HG02981 (cell line): Measurements from ENCODE around the gene PACRG.

Source experiments
- ATAC-seq: cut with Tn5 transposase; IDR thresholded peaks from one replicate; pipeline ENCODE4 v1.9.1; 2021; ENCODE audit warnings: mild to moderate bottlenecking, moderate library complexity; ENCODE audit not compliant: unreplicated experiment

The PACRG gene

DNA sequence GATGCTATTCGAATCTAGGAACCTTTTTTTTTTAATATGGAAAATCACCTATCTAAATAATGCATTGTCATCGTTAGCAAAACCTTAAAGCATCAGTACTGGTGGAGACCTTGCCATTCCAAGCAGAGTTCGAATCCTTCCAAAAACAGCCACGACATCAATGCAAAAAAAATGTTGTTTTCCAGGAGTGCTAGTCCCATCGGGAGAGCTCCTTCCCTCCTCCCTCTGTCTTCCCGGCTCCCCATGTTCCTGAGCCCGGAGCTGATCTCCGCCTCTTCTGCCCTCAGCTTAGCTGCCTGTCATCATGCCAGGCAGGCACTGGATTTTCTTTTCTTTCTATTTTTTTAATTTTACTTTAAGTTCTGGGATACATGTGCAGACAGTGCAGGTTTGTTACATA, 533.1 kb downstream of the PACRG start:
- ATAC-seq, result no peak

DNA sequence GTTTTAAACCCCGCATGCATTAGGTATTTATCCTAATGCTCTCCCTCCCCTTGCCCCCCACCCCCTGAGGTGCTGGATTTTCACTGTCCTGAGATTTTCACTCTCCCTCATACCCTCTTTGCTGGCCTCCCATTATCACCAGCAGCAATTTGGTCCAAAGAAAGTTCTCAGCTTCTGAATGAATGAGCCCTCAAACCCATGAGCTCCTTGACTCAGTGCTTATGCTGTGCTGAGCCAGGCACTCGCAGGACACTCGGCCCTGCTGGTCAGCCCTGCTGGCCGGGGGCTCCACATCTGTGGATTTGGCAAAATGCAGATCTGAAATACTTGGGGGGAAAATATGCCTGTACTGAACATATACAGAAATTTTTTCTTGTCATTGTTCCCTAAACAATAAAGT, 533.6 kb downstream of the PACRG start:
- ATAC-seq, result no peak

DNA sequence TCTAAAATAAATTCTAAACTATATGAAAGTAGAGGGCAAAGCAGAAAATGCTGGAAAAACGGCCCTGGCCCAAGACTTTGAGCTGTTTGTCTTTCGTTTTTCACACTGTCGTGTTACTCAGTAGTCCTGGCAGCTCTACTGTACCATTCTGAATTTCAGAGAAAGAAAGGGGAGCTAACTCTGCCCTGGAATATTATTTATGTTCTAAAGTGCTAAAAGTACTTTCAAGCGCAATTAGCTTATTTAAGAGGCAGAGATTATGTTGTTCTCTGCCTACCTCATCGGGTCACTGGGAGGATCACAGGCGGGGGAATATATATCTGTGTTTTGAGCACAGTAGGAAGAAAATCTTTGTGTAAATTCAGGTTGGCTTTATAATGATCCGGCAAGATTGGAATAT, 534.3 kb downstream of the PACRG start:
- no peak for ATAC-seq

DNA sequence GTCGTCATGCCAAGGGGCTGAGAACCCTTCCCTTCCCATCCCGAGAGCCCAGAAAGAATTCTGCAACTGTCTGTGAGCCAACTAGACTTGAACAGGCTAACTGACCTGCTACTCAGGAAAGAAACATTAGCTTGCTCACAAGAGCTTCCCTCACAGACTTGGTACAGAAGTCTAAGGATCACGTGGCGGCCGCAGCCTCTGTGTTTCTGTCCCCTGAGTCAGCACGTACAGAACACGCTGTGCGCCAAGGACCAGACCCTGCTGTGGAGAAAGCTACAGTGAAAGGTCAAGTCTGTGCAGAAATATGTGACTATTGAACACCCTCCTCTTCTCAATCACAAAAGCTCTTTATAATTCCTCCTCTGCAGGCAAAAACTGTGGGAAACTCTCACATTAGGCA, 535.4 kb downstream of the PACRG start:
- no peak for ATAC-seq

DNA sequence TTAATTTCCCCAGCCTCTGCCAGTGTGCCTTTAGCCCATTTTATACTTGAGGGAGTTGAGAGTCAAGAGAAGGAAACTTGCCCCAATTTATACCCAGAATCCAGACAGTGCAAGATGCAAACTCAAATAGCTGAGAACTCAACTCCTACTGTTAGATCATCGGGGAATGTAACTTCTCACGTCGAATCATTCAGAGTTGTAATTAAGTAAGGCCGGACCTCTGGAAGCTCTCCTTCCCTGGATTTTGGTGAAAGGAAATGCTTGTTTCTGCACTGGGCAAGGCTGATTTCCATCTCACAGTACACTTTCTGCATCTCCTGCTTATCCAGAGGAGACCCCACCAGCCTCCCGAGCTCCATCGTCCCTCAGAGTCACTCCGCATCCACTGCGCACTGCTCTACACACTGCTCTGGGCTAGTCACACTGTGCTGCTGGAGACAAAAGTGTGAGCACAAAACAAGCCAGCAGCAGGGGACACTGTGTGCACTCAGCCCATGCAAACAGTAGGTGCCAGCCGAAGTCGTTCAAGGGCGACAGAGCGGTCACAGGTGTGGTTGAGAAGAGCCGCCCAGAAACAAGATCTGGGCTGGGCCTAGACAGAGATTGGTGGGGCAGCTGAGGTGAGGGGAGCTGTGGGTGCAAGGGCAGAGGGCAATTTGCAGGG, 536.4 kb downstream of the PACRG start:
- no peak for ATAC-seq

DNA sequence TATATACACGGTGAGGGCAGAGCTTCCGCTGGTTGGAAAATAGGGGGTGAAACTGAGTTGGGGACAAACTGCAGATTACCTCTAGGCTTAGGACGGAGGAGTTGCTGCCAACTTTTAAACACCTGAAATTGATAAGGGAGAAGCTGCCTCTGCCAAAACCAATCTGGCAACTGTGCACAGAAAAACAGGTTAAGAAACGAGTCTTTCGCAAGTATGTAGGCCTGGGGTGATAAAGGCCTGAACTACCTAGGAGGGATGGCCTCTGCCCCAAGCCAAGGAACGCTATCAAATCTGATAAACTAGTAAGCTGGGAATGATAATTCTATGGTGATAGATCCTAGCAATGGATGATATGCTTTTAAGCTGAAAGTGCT, 536.9 kb downstream of the PACRG start:
- no peak for ATAC-seq

DNA sequence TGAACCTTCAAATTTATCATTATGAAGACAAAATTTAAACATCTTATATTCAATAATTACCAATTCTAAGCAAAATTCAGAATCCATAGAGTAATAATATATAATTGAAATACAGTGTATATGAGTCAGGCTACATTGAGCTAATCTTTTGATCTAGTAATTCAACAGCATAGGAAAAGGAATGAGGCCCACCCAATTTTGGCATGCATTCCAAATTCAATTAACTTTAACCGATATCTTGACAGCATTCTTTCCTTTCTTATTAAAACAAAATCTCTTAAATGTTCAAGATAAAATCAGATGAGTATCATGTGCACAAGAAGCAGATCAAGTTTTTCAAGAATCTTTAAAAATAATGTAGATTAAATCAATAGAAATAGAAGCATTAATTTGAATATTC, 553.9 kb downstream of the PACRG start:
- ATAC-seq, result no peak

DNA sequence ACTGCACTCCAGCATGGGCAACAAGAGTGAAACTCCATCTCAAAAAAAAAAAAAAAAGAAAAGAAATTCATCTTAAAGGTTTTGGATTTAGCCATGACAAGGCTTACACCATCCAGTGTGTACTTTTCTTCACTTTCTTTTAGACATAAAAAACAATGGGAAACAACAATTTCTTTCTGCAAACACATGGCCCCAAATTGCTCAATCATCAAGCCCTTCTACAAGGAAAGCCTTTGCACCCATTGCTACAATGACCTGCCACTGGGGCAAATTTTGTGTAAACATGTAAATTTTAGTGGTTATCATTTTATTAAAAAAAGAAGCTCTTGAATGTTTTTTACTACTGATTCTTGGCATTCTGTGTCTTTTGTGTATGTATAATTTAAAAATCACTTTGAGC, 554.9 kb downstream of the PACRG start:
- no peak for ATAC-seq

DNA sequence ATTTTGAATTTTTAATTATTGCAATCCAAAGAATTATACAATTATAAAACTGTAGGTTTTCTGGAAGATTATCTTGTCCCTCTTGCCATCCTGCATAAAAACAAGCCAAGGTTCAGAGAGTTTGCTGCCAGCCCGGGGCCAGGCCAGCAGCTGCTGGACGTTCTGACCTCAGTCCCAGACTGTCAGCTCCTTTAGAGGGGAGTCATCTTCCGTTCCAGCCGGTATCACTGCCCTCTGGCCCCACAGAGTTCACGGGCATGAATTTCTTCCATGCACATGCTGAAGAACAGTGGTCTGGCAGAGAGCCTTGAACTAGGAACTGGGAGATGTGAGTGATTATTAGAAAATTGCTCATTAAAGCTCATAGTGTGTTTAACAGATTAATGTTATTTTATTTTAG, 556.4 kb downstream of the PACRG start:
- ATAC-seq, result no peak

DNA sequence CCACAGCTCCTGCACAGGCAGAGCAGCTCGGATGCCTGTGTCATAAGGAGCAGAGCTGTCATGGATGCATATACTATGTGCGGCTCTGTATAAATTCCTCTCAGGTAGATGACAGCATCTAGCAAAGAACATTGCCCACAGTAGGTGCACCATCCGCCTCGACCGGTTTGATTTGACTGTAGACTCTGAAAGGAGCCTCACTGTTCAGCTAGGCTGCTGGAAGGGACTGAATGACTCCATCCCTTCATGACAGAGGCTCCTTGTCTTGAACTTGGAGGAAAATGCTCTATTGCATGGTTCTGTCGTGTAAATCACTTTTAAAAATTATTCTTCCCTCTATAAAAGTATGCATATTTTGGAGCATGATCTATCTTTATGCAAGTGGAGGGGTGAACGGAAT, 557.9 kb downstream of the PACRG start:
- ATAC-seq, result no peak

DNA sequence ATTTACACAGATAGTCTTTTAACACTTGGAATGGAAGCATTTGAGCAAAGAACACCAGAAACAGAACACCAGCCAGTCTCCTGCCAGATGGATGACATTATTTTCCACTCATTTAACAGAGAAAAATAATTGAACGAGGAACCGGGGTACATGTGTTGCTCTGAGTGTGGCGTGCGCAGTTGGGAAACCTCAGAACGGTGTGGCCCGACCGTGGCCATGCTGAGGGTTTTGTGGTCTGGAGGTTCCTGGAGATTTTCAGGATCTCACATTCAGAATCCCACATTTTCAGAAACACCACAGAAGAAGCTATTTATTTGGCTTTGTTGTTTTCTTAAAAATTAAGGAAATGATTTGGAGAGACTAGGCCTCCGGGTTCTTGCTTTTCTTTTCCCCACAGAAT, 559.9 kb downstream of the PACRG start:
- ATAC-seq, result no peak

DNA sequence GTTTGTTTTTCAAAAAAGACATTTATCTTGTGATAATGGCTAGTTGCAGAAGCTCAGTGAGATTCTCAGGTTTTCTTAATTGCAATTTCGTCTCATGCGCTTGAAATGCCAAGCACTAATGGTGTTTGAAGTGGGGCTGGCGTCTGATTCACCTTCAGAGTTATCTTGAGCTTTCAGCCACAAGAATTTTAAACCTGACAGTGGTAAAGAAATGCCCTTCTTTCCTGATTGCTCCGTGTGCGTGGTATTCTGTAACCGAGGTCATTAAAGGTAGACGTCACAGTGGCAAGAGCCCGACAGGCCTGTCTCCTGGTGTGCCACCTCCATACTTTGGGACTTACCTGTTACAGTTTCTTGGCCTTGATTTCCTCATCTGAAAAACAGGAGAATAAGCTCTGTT, 560.3 kb downstream of the PACRG start:
- no peak for ATAC-seq

DNA sequence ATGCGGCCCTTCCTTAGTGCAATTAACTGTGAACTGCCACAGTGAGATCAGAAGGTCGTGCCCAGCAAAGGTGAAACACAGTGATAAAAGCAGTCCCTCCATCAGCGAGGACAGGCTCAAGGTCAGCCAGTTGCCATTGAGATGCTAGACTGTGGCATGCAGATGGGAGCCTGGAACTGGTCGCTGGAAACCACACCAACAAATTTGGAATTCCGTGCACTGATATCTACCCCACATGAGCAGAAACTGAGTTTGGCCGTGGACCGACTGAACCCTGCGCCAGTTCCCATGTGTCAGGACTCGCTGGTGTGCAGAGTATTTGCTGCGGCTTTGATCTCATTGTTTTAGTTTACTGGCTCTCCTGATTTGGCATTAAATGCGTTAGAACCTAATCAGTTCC, 561.1 kb downstream of the PACRG start:
- ATAC-seq, result no peak

DNA sequence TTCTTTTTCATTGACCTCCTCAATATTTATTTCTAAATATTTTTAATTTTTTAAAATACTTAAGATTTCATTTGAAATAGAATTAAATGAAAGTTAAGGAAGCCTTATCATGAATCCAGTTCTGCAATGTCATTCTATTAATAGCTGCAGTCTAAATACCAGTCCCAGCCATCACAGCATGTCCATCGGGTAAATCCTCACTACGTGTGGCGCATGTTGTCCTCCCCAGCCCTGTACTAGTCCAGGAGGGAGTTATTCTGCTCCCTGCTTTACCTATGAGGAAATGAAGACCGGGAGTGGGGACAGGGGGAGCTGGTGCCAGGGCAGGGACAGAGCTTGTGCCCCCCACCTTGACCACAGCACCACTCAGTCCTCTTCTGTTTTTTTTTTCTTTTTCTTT, 561.7 kb downstream of the PACRG start:
- ATAC-seq, result no peak

DNA sequence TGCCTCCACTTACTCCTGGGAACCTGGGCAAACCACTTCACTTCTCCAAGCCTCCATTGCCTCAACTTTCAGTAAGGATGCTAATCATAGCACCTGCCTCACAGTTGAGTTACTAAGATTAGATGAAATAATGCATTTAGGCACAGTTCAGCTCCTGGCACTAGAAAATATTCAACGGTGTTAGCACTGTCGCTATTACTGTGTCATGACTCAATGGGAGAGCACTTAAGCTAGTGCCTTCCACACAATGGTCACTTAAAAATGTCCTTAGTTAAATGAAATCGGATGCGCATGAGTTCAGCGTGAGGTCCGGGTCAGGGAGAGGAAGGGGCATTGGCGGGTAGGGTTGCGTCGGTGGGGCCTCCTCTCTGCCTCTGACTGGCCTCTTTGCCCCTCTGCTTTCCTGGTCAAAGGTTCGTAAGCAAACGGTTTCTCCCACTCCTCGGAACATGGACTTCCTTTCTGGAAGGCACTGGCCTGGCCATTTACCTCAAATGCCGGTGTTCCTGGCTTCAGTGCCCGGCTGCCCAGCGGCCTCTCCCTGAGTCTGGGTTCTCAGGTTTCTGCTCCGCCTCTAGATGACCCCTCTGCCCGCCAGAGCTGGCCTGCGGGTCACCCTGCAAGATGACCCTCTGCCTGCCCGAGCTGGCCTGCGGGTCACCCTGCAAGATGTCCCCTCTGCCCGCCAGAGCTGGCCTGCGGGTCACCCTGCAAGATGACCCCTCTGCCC, 562.9 kb downstream of the PACRG start:
- ATAC-seq, result no peak

DNA sequence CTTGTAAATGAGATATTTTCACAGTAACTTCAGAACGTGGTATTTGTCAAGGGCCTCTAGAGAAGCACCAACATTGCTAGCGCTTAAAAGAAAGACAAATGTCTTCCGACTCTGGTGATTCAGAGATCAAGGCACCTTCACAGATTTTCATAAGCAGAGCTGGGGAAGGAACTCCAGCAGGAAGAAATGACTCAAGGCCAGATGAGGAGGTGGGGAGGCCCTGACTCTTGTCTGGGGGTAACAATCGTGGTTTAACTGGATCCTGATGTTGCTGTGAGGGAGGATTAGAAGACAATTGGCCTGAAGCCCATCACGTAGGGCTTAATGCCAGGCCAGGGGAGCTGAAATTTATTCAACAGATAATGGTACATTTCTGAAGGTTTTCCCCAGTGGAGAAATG, 563.8 kb downstream of the PACRG start:
- ATAC-seq, result no peak

DNA sequence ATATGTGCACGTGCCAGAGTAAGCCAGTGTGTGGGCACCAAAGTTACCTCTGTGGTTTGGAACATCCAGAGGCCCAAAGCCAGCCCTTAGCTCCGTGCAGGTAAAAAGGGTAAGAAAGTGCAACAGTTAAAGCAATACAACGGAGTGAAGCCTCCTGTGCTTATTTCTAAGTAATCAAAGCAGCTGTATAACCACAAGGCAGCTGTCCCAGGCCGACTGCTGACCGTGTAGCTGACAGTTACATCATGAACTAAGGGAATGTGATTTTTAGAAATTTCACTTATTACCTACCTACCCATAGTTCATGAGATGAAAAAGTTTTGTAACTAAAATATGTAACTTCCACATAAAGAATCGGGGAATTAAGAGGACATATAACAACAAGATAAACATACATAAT, 565.5 kb downstream of the PACRG start:
- no peak for ATAC-seq

DNA sequence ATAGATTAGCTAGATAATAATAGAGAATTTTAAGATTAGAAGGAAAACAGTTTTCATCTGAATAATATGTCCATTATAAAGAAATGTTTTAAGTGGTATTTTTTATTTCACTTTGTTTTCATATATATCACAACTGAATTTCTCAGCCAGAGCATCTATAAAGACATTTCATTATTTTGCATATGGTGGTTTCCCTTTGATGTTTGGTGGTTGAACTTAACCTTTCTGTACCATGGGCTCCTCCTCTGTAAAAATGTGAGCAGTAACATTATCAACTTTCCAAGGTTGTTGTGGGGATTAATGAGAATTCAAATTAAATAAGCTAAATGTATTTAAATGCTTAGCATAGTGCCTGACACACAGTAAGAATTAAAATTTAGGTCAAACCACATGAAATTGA, 567.0 kb downstream of the PACRG start:
- no peak for ATAC-seq

DNA sequence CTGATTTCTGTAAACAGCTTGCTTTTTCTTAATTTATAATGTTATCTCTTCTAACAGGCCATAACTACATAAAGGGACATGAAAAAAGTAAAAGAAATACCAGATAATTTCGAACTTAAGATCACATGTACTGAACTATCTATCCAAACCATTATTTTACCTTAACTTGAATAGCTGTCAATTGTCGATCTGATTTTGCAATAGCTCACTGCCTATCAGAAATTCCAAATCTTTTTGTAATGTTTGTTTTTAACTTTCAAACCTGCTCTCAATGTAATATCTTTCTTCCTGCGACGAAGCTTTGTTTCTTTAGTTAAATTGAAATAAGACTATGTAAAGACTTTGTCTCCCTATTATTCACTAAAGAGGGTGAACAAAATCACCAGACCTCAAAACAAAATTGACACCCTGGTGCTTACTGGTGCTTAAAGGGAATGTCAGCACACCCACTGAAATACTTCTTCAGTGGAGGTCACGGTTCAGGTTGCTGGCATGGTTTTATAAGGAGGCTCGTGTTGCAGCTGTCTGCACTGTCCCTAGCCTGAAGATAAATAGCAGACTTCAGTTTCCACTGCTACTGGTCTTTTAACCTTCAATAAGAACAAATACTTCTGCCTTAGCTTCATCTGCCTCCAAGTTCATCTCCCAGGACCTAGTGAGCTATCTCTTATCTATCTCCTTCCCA, 569.2 kb downstream of the PACRG start:
- ATAC-seq, result no peak

DNA sequence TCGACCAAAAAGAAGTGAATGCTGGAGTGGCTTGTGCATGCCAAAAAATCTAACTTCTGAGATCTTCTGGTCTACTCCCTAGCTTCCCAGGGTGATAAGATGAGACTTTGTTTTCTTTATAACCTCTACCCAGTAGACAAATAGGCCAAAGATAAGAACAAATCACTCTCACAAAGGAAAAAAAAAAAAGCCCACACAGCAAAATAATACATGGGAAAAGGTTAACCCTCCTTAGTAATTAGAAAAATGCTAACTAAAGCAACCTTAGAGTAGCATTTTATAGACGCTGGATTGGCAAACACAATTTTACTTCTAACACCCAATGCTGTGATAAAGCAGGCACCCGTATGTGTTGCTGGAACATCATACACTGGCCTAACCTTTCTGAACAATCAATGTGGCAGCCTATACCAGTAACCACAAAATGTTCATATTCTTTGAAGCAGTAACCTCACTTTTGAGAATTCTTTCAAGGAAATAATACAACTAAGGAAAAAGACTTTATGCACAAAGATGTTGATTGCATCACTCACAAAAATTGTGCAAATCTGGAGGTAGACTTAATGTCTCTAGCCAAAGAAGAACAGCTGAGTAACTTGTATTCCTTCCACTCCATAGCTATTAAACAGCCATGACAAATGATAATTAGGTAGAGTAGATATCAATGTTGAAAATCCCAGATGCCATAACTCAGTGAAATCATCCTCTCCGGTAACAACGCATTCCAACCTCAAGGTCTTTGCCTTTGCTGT, 570.5 kb downstream of the PACRG start:
- no peak for ATAC-seq

DNA sequence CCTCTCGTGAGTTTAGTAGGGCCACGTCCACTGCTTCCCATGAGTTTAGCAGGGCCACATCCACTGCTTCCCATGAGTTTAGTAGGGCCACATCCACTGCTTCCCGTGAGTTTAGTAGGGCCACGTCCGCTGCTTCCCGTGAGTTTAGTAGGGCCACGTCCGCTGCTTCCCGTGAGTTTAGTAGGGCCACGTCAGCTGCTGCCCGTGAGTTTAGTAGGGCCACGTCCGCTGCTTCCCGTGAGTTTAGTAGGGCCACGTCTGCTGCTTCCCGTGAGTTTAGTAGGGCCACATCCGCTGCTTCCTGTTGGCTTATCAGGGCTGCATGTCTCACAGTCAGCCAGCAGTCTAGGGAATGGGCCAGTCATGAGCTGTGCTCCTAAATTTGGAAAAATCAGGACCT, 573.1 kb downstream of the PACRG start:
- no peak for ATAC-seq
